Adrenal gland (tissue), 12 donors: ENCODE measurements around the gene WDR3. TPM values are rescaled to one million over a fixed set of nuclear protein-coding genes. Genes with fewer than 3 reads are reported as not detected.

ENCODE experiments used
- DNase-seq, 7 donors: peaks; one replicate each; pipeline ENCODE4 v3.0.0-alpha.2; 2019 to 2020
- H3K27ac ChIP-seq, 5 donors: fragments of 200-600 bp; sonication (generic) in 4 of 5; 1 replicate in 3 of 5; 2 replicates in 2 of 5; pipeline versions ENCODE4 v1.5.1 to v1.8.0; 2016 to 2020; ENCODE audit warnings: mild to moderate bottlenecking in 1 of 5
- H3K27me3 ChIP-seq: fragments of 200-600 bp; 2 replicates; pipeline ENCODE4 v1.8.0; 2021
- H3K36me3 ChIP-seq, 2 donors: fragments of 200-600 bp; replicated peaks in 1 of 2; 1 replicate in 1 of 2; 2 replicates in 1 of 2; pipeline versions ENCODE4 v1.5.1 to v1.8.0; 2018 to 2022
- H3K4me1 ChIP-seq, 2 donors: fragments of 200-600 bp; replicated peaks in 1 of 2; 1 replicate in 1 of 2; 2 replicates in 1 of 2; pipeline versions ENCODE4 v1.5.1 to v1.8.0; 2018 to 2021
- H3K4me3 ChIP-seq, 4 donors: fragments of 200-600 bp; sonication (generic) in 3 of 4; one replicate each; pipeline ENCODE4 v1.5.1; 2016 to 2018
- H3K9me3 ChIP-seq, 3 donors: fragments of 200-600 bp; sonication (generic) in 1 of 3; replicated peaks in 1 of 3; 1 replicate in 2 of 3; 2 replicates in 1 of 3; pipeline versions ENCODE4 v1.5.1 to v1.8.0; 2016 to 2021
- CTCF ChIP-seq, 6 experiments: fragments of 450-650 bp in 4 of 6; fragments of 200-600 bp in 2 of 6; sonication (generic) in 1 of 6; IDR thresholded peaks; 1 replicate in 5 of 6; 2 replicates in 1 of 6; pipeline versions ENCODE4 v1.5.1 to v1.8.0; 2016 to 2021; ENCODE audit warnings: antibody characterized with exemption in 6 of 6, mild to moderate bottlenecking in 2 of 6, moderate library complexity in 1 of 6
- POLR2A ChIP-seq, 2 donors: fragments of 450-650 bp; IDR thresholded peaks; one replicate each; pipeline ENCODE4 v1.6.1; 2017; ENCODE audit warnings: antibody characterized with exemption in 2 of 2, mild to moderate bottlenecking in 2 of 2, moderate library complexity in 1 of 2
- WGBS, 4 donors: extraction: QIAGEN DNeasy Blood & Tissue Kit in 2 of 4; methylation state at CpG; one replicate each; pipeline versions ENCODE4 v1.1.5 to v1.1.7; 2013 to 2017; 5-methylcytosine and 5-hydroxymethylcytosine counted together
- intact Hi-C, 2 donors: fragments of 100-400 bp; cut with DNase I; formaldehyde crosslinking; loops; one replicate each; pipeline versions ENCODE4 v1.14.1 to v1.15.0; 2022 to 2023
- polyA plus RNA-seq, 3 donors: library from polyadenylated mRNA; stranded (reverse); fragments of 200-250 nt in 2 of 3; fragments of 350-450 nt in 1 of 3; fragmentation: Illumina TruSeq in 1 of 3; extraction: RNeasy Lipid Tissue Mini Kit (QIAGEN cat#74804) in 1 of 3; gene quantifications; one replicate each; pipeline ENCODE4 v1.2.3, GENCODE V29; 2013 to 2014
- total RNA-seq, 9 donors: library from RNA; depleted of rRNA in 4 of 9; stranded (reverse); fragments of >200 nt in 4 of 9; fragments of 120-200 nt in 1 of 9; fragmentation: NEBNext Ultra II Directional in 1 of 9; extraction: Animal tissue kit (Norgen Biotek cat#: 25700) in 1 of 9; gene quantifications; one replicate each; pipeline versions ENCODE4 v1.1.0 to v1.2.4, GENCODE V29; 2013 to 2023
- donor health status: healthy with polysubstance abuse.
- donor health status: Bipolar disorder and iron deficiency.
- donor health status: DM: yes; HTN: yes; CAD: no.
- donor health status: DM: no; HTN: no; CAD: no.
- donor health status: DM: no; HTN: no; CAD: no.
- donor health status: DM: yes; HTN: yes; CAD: no.

Gene WDR3
- total and polyA plus RNA-seq, 12 donors: 2.8 to 57.4 (median 27.8) TPM

DNA sequence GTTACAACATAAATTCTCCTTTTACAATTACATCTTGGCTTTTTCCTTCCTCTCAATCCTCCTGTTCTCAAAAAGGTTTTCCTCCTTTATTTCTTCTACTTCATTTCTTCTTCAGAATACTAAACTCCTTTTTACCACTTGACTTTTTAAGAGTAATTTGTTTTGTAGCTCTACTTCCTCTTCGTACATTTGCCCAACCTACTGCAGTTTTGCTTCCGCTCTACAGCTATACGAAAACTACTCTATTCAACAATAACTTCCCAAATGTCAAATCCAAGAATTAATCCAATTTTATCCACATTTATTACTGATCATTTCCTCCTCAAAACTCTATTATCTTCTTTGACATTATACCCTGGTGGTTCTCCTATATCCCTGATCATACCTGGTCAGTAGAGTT is 3.6 kb upstream of the WDR3 start:
- TF ChIP-seq CTCF (IDR thresholded peaks at IDR 0.05) (no peak), POLR2A (IDR thresholded peaks at IDR 0.05) (no peak)

DNA sequence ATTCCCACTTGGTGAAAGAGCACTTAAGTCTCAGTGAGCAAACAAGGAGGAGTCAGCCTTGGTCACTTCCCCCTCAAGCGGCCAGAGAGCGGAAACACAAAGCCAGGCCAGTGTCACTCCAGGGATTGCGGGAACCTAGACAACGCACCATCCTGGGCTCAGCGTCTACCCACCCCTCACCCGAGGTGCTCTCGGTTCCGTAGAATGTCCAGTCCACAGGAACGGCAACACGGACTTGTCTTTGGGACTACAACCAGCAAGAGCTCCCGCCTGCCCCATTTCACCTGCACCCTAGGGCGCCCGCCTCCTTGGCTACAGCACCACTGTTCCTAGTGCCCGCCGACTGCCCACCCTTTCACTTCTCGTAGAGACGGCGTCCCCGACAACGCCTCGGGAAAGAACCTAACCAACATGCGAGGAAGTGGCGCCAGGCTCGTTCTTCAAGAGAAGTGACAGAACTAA is 627 bp upstream of the WDR3 start:
- Histone ChIP-seq H3K36me3 (no peaks in the 10 kb centered on the region), H3K27me3 (no peaks in the 10 kb centered on the region), H3K27ac (peak overlapping the region; percentile 57 to 90 (median 86)), H3K4me1 (peaks cover 7 to 47% of the 10 kb centered on the region in 2 donors), H3K4me3 (peak overlapping the region; percentile 19 to 86 (median 79)), H3K9me3 (no peaks in the 10 kb centered on the region)
- DNase-seq: peak; percentile 51 to 83 (median 74)
- intact Hi-C loops: no loop called here
- TF ChIP-seq POLR2A (IDR thresholded peaks at IDR 0.05): peak; percentile 1 to 7
- TF ChIP-seq CTCF (IDR thresholded peaks at IDR 0.05): no peak
- 0 to 1% (median 0%) methylated on average over 16 to 24 of the region's 24 CpGs for WGBS, 4 donors

More for the DNA sequence above, 3.6 kb upstream of the WDR3 start:
- no peak overlapping the region for H3K4me3 ChIP-seq
- no peak for DNase-seq
- no peaks in the 10 kb centered on the region for H3K36me3 ChIP-seq
- 83 to 91% (median 87%) methylated on average over 3 of the region's 3 CpGs for WGBS, 4 donors
- no peaks in the 10 kb centered on the region for H3K9me3 ChIP-seq
- intact Hi-C loops: no loop called here
- no peak overlapping the region for H3K27ac ChIP-seq
- peaks cover 7 to 32% of the 10 kb centered on the region in 2 donors for H3K4me1 ChIP-seq
- no peaks in the 10 kb centered on the region for H3K27me3 ChIP-seq

- Histone ChIP-seq H3K9me3 (no peaks in the 10 kb centered on the region), H3K27ac (peak overlapping the region; percentile 11 to 90 (median 57)), H3K27me3 (no peaks in the 10 kb centered on the region), H3K4me1 (peaks cover 7 to 47% of the 10 kb centered on the region in 2 donors), H3K4me3 (peak overlapping the region; percentile 19 to 86 (median 79)), H3K36me3 (no peaks in the 10 kb centered on the region)
- TF ChIP-seq POLR2A (IDR thresholded peaks at IDR 0.05): no peak
- TF ChIP-seq CTCF (IDR thresholded peaks at IDR 0.05): no peak
- intact Hi-C loops: no loop called here
- DNase-seq: no peak
- WGBS, 4 donors: 0 to 1% (median 1%) methylated on average over 12 of the region's 12 CpGs
Observed at GRCh38 chr1:117930173-117930447, 571 bp downstream of the WDR3 start.

DNA sequence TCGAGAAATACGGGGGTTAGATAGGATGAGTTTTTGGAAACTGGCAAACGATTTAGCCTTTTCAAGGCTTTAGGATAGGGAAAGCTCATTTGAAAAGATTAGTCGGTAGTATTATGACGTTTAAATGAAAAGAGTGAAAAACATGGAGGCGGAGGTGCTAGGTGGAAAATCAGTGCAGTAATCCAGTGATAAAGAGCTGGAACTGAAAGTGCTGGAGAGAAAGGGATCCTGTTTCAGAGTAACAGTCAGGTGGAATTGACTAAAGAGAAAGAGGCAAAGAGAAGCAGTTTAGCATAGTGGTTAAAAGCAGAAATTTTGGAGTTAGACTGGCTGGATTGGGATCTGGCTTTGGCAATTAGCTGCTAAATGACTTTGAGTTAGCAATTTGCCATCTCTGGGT is 945 bp downstream of the WDR3 start:
- intact Hi-C loops: no loop called here
- H3K27me3 ChIP-seq: no peaks in the 10 kb centered on the region
- H3K4me1 ChIP-seq: peaks cover 7 to 47% of the 10 kb centered on the region in 2 donors
- H3K4me3 ChIP-seq: peak overlapping the region in 3 of 4 donors; percentile 19 to 86 (median 82)
- peak overlapping the region in 3 of 5 donors; percentile 53 to 90 (median 89) for H3K27ac ChIP-seq
- no peaks in the 10 kb centered on the region for H3K36me3 ChIP-seq
- no peaks in the 10 kb centered on the region for H3K9me3 ChIP-seq
- TF ChIP-seq POLR2A (IDR thresholded peaks at IDR 0.05) (peak in 1 of 2 donors; percentile 8), CTCF (IDR thresholded peaks at IDR 0.05) (no peak)
- 2 to 4% (median 3%) methylated on average over 6 of the region's 6 CpGs for WGBS, 4 donors
- no peak for DNase-seq
